DMS153 treated with DMSO at 0.1 percent for 48 hours (cell line): ENCODE measurements around the gene HHAT.

Experiments used
- DNase-seq: peaks from one replicate; lab custom pipeline; 2025; ENCODE audit not compliant: unreplicated experiment; lab: John Stamatoyannopoulos, UW

HHAT gene

DNA sequence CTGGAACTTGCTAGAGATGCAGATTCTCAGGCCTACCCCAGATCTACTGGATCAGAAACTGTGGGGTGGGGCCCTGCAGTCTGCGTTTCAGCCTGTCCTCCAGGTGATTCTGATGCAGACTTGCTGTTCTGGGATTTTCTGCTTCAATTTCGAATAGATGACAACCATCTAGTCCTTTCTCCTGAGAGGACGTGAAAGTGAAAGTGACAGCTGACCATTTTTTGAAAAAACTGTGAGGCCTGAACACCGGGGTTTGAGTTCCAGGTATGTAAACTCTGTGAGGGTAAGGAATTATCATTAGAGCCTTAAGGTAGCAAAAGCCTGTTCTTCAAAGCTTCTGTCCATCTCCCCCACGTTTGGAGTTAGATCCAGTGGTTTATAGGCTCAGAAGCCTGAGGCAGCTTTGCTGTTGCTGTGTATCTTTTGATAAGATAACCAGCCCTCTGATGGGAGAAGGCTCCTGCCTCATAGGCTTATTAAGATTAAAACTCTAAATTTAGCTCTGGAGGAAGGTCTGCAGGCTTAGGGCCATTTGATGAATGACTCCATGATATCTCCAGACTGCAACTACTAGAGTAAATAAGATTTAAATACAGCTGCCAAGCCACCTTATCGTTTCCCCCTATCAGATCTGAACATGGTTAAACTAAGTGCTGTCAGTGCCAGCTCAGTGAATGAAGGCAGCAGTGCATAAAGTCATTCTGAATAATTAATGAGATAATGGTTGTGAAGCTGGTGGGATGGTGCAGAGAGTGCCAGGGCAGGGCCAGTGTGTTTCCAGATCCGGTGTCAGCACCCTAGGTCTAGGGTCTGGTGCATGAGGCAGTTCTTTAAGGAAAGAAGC is 335.2 kb downstream of the HHAT start:
- peak; percentile 92 for DNase-seq

DNA sequence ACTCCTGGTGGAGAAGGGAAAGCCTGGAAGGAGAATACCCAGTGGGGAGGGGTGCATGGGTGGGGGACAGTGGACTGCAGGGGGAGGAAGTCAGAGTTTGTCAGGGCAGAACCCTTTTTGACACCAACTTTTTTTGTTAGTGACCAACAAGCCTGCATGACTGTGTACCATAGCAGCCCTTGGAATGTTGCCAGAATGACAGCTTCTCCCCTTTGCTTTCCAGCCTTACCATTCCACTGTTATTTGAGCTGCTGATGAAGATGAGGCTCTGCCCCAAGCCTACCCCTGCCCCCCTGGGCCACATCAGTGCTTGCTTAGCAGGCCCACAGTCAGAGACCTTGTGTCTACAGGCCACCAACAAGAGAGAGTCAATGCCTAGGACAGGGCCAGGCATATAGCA is 341.2 kb downstream of the HHAT start:
- no peak for DNase-seq

DNA sequence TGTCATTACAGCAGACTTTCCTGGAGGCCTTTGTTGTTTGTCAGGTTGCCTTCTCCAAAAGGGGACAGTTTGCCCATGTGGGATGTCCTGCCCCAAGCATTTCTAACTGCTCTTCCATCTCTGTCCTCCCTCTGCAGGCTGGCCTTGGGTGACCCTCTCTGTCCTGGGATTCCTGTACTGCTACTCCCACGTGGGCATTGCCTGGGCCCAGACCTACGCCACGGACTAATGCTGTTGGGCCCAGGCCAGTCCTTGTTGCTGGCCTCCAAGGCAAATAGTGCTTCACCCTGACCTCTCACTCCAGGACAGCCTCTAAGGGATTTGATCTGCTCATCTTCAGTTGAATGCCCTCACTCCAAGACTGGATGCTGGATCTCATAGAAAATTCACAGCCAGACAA is 345.4 kb downstream of the HHAT start:
- no peak for DNase-seq

DNA sequence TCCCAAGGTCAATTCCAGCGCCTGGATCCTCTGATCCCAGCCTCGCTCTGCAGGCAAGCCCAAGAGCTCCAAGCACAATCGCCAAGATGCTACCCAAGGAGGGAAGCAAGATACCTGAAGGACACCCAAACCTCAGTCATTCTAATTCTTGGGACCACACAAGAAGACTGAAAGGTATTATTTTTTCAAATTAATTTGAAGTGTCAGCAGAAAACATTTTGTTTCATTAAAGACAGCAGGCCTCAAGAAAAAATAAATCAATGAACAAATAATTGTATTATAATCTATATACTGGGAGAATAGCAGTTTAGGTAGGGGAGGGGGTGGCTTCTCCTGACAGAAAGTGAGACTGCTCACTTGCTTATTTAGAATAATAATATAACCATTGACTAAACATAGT is 347.8 kb downstream of the HHAT start:
- DNase-seq: no peak

DNA sequence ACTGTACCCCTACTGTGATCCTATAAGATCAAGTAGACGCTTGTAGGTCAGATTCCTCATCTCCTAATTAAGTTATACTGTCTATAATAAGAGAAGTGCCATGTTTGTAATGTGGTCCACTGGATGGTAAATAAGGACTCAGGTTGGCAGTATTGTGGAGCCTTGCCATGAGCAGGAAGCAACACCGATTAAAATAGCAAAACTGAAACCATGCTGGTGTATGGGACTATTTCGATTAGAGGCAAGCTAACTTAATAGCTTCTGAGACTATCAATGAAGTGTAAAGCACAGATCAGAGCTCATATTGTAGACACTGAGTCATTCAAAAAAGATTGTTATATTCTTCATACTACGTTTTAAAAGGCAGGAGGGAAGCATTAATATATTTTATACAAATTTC is 348.8 kb downstream of the HHAT start:
- DNase-seq: no peak

DNA sequence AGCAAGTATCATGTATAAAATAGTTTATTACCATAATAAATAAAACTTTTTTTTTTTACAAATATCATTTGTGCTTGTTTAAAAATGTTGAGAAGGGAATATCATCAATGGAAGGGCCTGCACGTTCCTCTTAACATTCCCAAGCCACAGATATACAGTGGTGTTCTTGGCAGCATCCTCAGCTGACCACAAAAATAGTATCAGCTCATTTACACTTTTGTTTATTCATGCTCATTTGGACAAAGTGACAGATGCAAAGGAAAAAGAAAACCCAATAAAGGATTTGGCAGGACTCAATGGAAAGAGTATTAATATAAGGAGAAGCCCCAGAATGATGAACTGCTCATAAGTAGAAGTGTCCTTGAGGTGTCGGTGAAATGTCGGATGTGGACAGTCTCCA is 349.6 kb downstream of the HHAT start:
- DNase-seq: no peak

DNA sequence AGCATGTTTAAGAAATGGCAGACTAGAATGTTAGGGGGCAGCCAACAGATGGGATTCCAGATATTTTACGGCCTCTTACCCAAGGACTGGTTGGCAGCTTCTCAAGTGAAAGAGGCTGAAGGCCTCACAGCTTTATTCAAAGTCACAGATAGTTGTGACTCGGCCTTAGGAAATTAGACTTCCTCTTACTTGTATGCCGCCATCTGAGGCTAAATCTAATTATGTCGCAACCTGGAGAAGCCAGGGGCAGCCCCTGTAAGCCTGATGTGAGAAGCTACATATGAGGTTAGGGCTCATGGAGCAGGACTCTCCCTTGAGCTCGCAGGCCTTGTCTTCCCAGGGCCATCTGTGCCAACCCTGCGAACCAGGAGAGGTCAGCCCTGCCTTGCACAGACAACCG is 352.5 kb downstream of the HHAT start:
- no peak for DNase-seq

DNA sequence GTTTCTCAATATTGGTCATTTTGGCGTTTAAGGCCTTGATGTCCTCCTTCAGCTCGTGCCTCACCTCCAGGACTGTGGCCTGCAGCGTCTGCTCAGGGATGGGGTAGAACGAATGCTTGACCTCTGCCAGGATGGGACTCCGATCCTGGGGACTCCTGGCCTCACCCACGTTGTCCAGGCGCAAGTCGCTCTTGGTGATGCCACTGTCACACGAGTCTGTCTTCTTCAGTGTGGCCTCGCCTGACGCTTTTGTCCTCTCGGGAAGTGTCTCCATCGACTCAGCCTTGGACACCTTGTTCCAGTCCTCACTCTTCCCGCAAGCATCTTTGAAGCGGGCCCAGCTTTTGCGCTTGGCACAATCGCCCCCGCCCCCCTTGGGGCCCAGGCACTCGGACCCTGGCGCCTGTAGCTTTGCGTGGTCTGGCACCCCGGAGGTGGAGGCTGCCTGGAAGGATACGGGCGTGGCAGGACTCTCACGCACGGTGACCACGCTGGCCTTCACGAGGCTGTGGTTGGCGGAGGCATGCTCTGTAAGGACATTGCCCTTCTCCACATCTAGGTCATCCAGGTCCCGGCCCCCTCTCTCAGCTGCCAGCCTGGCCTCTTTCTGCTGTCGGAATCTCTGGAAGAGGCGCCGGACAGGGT is 354.8 kb downstream of the HHAT start:
- DNase-seq: no peak

DNA sequence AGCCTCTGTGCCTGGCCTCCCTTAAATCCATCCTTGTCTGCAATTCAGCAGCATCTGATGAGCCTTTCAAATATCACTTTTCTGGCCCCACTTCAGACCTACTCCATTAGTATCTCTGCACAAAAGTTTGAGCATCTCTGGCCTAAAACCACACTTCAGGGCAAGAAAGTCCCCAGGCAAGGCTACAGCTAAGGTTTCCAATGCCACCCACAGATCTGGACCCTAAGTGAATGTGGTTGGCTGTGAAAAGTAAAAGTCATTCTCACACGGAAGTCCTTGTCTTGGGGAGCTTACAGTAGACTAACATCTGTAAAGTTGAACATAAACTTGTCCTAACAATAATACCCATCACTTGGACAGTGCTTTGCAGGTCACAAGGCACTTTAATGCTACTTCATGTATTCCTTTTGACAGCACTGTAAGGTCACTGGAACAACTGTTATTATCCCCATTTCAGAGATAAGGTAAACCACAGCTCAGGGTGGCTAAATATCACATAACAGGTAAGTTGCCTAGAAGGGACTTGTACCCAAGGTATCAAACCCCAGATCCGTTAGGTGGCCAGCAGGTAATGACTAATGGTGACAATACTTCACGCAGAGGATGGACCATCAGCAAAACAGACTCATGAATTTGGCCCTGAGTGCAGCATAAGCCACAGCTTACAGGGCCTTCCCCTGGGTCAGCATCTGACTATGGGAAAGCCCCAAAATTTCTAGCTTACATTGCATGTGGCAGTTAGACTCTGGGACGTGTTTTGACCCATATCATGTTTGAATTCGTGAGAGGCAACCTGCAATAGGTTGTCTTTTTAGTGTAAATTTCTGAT is 356.0 kb downstream of the HHAT start:
- DNase-seq: no peak

DNA sequence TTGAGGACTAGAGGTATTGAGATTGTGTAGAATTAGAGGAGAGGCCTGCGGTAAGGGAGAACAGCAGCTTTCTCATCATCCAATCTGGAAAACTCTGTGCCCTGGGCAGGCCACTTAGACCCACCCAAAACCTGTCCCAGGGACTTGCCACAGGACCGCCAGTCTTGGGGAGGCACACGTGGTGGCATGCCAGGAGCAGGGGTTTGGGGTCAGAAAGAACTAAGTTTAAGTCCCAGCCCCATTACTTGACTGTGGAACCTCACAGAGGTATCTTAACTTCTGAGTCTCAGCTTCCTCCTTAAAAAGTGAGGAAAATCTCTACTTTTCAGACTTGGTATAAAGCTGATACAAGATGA is 356.6 kb downstream of the HHAT start:
- no peak for DNase-seq

DNA sequence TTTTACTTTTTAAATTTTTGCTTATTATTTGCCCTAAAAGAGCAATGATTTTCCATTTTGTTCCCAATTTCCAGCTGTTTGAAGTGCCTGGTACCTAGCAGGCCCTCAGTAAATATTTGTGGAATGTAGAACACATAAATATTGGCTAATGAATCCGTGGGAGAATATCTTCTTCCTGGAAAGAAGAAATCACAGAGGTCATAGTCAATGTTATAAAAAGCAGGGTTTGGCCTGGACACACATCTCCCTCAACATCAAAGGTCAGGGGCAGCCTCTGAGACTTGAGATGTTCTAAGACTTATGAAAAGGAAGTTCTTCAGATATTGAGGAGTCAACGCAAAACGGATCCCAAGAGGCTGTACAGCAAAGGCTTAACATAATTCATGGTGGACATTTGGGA is 358.1 kb downstream of the HHAT start:
- no peak for DNase-seq

DNA sequence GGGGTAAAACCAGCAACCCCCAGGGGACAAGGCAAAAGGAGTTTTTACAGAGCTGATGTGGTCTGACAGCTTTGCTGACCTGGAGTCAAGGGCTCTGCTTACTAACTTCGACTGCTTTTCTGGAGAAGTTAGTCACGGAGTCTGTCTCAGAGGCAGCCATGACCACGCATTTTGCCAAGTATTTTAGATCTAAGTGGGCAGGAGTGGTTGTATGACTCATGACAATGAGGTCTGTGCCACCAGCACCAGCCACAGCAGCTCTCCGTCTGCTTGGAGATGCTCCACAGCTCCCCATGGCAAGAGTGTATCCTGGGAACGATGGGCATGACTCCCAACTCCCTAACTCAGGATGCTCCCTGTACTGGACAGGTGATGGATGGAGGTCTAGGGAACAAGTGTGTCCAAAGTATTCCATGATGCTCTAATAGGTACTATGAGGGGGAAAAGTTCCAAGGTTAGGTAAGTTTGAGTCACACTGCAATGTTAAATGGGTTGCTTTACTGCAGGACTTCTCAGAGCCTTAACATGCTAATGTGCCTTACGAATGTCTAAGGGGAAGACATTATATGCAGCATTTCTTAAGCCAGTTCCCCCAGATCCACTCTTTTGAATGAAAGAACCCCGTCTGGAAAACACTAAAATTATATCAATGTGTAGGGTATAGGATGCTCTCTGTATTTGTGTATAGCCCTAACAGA is 359.0 kb downstream of the HHAT start:
- DNase-seq: no peak

DNA sequence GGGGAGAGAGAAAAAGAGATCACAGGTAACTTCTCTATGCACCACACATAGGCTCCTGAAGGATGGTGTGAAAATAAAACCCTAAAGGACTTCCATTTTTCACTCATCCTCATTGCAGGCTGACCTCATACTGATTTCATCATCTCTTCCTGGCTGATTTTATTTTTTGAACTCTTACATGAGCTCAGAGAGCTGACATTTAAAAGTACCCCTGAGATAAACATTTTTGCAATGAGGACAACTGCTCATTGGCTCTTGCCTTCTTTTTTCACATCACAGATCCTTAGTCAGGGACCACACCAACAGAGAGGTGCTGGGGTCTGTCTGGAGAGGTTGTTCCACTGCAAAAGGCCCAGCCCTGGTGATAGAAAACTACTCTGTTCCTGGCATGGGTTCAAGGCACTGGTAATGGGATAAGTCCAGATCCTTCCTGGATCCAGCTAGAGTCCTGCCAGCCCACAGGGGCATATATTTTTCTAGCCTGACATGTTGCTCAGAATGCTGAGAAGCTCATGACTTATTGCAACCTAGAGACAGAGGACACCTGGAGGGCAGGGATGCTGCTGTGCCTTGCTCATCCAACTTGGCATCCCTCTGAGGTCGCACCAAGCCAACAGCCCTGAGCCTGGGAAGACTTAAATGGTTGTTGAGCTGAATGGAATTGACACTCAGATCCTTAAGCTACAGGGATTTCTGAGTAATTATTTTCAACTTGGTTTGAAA is 360.0 kb downstream of the HHAT start:
- DNase-seq: no peak

DNA sequence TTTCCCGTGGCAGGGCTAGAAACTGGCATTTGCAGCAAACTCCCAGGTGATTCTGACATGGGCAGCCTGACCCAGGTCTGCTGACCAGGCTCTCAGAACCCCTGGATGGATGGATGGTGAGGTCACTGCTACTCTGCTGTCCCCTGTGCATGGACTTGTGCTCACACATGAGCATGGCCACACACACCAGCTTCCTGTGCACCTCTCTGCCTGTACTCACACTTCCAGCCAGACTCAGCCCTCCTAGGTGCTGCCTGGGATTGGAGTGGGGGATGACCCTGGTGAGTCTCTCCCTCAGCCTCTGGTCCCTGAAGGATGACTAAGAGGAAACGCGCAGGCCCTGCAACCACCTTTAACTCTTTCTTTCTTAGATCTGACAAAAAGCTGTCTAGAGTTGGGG is 361.1 kb downstream of the HHAT start:
- no peak for DNase-seq

DNA sequence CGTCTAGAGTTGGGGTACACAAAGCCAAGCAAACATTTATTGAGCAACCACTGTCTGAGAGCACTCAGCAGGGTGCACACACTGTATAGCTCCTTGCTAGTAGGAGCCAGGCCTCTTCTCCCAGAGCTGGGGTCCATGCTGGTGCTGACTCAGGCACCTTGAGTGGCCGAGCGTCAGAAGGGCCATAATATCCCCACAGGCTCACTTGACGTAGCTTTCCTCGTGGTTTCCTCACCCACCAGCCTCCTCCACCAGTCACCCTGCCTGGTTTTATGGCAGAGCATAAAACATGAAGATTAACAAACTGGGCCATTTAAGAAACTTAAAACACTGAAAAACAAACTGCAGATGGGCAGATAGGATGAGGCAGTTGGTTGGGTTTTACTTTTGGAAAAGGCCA is 361.5 kb downstream of the HHAT start:
- DNase-seq: no peak

DNA sequence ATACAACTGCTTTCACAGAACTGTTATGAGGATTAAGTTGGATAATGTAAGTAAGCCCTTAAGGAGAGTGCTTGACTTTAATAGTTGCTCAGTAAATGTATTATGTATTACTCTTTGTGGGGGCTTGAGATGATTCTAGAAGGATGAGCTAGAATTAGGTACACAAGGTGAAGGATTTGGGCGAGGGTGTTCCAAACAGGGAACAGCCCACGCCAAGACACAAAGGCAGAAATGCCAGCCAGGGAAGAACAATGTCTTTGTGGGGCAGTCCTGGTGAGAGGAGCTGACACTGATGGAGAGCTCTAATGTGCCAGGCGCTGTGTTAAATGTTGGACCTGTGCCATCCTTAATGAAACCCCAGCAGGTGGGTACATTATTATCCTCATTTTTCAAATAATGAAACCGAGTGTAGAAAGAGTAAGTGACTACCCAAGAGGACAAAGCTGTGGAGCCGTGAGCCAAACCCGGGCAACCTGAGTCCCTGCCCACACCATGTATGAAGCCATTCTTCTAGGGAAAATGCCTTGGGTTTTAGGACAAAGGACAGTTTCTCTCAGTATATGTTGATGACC is 362.4 kb downstream of the HHAT start:
- DNase-seq: no peak

DNA sequence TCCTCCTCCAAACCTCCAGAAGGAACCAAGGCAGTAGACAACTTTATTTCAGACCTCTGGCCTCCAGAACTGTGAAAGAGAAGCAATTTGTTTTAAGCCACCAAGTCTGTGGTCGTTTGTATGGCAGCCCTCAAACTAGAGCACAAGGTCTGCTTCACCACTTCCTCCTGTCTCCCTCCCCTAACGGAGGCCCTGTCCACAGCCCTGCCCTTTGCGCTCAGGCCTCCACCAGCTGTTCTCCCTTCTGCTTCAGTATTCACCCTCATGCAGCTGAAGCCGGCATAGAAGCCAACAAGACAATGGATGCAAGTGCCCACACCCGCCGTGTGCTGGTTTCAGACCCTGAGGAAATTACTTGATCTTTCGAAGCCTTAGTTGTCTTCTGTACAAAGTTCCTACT is 364.1 kb downstream of the HHAT start:
- DNase-seq: no peak

DNA sequence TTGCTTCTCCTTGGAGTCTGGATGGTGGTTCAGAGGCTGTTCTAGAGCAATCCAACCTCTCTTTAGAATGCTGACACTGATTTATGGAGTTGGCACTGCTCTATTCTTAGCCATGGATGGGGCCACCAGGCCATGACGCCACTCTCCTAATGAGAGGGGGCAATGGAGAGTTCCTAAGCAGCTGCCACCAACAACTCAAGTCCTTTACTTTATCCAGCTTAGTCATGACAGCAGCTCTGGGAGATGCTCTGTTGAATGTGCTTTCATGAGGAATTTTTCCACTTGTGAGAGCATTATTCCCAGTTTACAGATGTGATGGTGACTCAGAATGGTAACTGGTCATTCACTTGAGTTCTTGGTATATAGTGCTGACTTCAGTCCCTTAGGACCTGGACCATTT is 366.3 kb downstream of the HHAT start:
- no peak for DNase-seq

DNA sequence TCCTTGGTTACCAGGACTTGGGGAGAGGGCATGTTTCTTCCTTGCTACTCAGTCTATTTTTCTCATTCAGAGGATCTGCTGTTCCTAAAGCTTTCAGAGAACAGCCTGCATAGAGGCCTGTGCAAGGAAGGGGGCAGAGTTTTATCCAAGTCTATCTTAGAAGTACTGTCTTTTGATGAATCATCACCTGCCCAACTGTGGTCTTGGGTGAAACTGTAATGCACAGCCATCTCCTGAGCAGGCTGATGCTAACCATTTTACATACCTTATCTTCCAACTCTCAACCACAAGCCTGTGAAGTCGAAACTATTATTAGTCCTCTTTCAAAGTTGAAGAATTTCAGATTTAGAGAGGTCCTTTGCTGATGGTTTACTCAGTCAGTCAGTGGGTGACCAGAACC is 368.0 kb downstream of the HHAT start:
- no peak for DNase-seq

DNA sequence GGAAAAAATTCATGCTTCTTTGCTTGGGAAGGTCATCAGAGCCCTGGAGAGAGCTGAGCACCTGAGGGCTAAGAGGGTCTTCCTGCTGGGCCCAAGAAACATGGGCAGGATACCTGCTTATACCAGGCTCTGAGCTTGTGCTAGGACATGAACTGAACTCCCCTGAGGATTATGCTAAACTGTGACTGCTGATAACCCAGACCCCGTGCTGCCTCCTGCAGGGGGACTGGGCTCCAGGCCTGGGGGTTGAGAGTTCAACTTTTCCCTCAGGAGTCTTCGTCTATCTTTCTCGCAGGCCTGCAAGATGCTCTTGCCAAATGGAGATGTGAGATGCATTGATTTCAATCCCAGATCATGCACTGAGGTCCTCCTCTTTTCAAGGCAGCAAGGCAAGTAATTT is 368.5 kb downstream of the HHAT start:
- DNase-seq: no peak
